ENCODE results near the gene RPS6KA4. TPM values are rescaled to one million over a fixed set of nuclear protein-coding genes. Genes with fewer than 3 reads are reported as not detected.
A peak's percentile ranks its signal among the peaks of the same experiment; 100 is the strongest.

The RPS6KA4 gene
- total RNA-seq, 1 experiment from 2014 or later: 67.3 TPM

DNA sequence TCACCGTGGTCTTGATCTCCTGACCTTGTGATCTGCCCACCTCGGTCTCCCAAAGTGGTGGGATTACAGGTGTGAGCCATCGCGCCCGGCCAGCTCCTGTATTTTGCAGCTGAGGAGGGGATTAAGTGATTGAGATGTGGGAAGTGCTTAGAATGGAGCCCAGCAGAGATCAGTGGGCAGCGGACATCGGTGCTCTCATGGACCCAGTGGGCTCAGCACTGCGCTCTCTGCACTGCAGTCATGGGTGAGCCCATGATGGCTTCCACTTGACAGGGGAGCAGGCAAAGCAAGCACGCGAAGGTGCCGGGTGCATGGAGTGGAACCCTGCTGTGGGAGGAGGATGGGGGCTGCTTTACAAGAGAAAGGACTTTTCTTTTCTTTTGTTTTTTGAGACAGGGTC lies 28.1 kb upstream of the RPS6KA4 start:
- H3K4me3 ChIP-seq (replicated peaks in 1 of 2; ENCODE audit: low read depth in 1 of 2, low read length in 2 of 2): no peak overlapping the region
- H3K9ac ChIP-seq (ENCODE audit: low read length): peak overlapping the region; percentile 62; the same call in 1 of the 2 replicates
- BruUV-seq (replicated peaks): no TSS peak
- TF ChIP-seq TCF7L2 (IDR thresholded peaks at IDR 0.05; ENCODE audit: borderline replicate concordance, extremely low read depth, insufficient read depth, insufficient read length): no peak
- no peak for TF ChIP-seq SRF (IDR thresholded peaks at IDR 0.05; ENCODE audit: low read depth)
- no peak for TF ChIP-seq CEBPB (IDR thresholded peaks at IDR 0.05; ENCODE audit: low read depth)
- no peak for TF ChIP-seq CBX3 (IDR thresholded peaks at IDR 0.05; ENCODE audit: low read depth)
- TF ChIP-seq YY1 (IDR thresholded peaks at IDR 0.05; ENCODE audit: extremely low read depth, insufficient replicate concordance, low read depth, low read length): no peak
- TF ChIP-seq SP1 (IDR thresholded peaks at IDR 0.05; ENCODE audit: low read depth): no peak
- TF ChIP-seq, protein P1, sequence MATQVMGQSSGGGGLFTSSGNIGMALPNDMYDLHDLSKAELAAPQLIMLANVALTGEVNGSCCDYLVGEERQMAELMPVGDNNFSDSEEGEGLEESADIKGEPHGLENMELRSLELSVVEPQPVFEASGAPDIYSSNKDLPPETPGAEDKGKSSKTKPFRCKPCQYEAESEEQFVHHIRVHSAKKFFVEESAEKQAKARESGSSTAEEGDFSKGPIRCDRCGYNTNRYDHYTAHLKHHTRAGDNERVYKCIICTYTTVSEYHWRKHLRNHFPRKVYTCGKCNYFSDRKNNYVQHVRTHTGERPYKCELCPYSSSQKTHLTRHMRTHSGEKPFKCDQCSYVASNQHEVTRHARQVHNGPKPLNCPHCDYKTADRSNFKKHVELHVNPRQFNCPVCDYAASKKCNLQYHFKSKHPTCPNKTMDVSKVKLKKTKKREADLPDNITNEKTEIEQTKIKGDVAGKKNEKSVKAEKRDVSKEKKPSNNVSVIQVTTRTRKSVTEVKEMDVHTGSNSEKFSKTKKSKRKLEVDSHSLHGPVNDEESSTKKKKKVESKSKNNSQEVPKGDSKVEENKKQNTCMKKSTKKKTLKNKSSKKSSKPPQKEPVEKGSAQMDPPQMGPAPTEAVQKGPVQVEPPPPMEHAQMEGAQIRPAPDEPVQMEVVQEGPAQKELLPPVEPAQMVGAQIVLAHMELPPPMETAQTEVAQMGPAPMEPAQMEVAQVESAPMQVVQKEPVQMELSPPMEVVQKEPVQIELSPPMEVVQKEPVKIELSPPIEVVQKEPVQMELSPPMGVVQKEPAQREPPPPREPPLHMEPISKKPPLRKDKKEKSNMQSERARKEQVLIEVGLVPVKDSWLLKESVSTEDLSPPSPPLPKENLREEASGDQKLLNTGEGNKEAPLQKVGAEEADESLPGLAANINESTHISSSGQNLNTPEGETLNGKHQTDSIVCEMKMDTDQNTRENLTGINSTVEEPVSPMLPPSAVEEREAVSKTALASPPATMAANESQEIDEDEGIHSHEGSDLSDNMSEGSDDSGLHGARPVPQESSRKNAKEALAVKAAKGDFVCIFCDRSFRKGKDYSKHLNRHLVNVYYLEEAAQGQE (IDR thresholded peaks at IDR 0.05; ENCODE audit: low read depth): no peak
- TF ChIP-seq EZH2phosphoT487 (IDR thresholded peaks at IDR 0.05; ENCODE audit: borderline replicate concordance): no peak
- TF ChIP-seq ZBTB33 (IDR thresholded peaks at IDR 0.05; ENCODE audit: extremely low read depth, insufficient replicate concordance, low read length): no peak
- TF ChIP-seq POLR2AphosphoS5 (IDR thresholded peaks at IDR 0.05; ENCODE audit: low read depth, low read length): no peak
- TF ChIP-seq, protein P2, sequence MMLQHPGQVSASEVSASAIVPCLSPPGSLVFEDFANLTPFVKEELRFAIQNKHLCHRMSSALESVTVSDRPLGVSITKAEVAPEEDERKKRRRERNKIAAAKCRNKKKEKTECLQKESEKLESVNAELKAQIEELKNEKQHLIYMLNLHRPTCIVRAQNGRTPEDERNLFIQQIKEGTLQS (IDR thresholded peaks at IDR 0.05): no peak
- TF ChIP-seq FOSL1 (IDR thresholded peaks at IDR 0.05; ENCODE audit: low read depth): no peak
- TF ChIP-seq ELF1 (IDR thresholded peaks at IDR 0.05; ENCODE audit: borderline replicate concordance, low read depth): no peak
- no peak for TF ChIP-seq EZH2 (IDR thresholded peaks at IDR 0.05)
- H3K9me3 ChIP-seq (ENCODE audit: control insufficient read depth in 1 of 2, insufficient read depth in 1 of 2, low read depth in 1 of 2, low read length in 2 of 2): no peaks in the 10 kb centered on the region
- H4K20me1 ChIP-seq (ENCODE audit: insufficient read depth): no peaks in the 10 kb centered on the region
- H3K27ac ChIP-seq (ENCODE audit: low read depth, low read length): no peak overlapping the region; the same call in 1 of the 2 replicates
- peaks cover 29 to 47% of the 10 kb centered on the region in 2 experiments for H3K4me1 ChIP-seq (ENCODE audit: control insufficient read depth in 1 of 2, insufficient read depth in 2 of 2, low read length in 2 of 2)
- H3K9me2 ChIP-seq (ENCODE audit: insufficient read depth): no peaks in the 10 kb centered on the region
- no peaks in the 10 kb centered on the region for H3K36me3 ChIP-seq (ENCODE audit: control insufficient read depth in 1 of 2, insufficient read depth in 2 of 2, low read length in 2 of 2)
- ATAC-seq (no peak), DNase-seq (ENCODE audit: low read depth, low spot score) (no peak)
- ChIA-PET CTCF (interaction anchor here (0.8 to 3.9 kb wide), 8 partner anchors 12 to 127 kb away, joined by 3 to 46 read pairs (median 12); partner anchors contain the start of genes BAD, ESRRA, PRDX5 and TRMT112), RAD21 (ENCODE audit: low non-redundant PET in 1 of 2, low total read pairs in 2 of 2, uncharacterized antibody in 2 of 2, unreplicated experiment in 2 of 2) (interaction anchor here (1.4 to 1.8 kb wide), 3 partner anchors 13 to 24 kb away, joined by 5 to 8 read pairs (median 6); partner anchors contain the start of genes PRDX5 (in 2 of the 2) and TRMT112 (in 1 of the 2)), POLR2A (interaction anchor here (0.9 to 5.9 kb wide), 11 partner anchors 8 to 1490 kb away, joined by 3 to 77 read pairs (median 4); partner anchors contain the start of genes PRDX5 and TRMT112)
- H3K4me2 ChIP-seq (ENCODE audit: low read length): peak overlapping the region; percentile 78
- intact Hi-C loops (cut with micrococcal nuclease): loop anchor here (1.0 kb wide), 1 partner anchor 14 kb away; the partner anchor contains the start of gene TRMT112
- no peaks in the 10 kb centered on the region for H3K79me2 ChIP-seq (ENCODE audit: insufficient read depth, low read length)
- no peaks in the 10 kb centered on the region for H3K27me3 ChIP-seq (ENCODE audit: insufficient read depth, low read length)
- no peak overlapping the region for H2AFZ ChIP-seq (ENCODE audit: low read depth, low read length, poor library complexity, severe bottlenecking)

Data from HCT116 (cell line).